Astrocyte (in vitro differentiated cells and primary cell): ENCODE data around the gene HEATR3. TPM values are rescaled to one million over a fixed set of nuclear protein-coding genes. Genes with fewer than 3 reads are reported as not detected.

Experiments
- DNase-seq: peaks from one replicate; pipeline ENCODE4 v3.0.0-alpha.2; 2010; ENCODE audit warnings: low read depth
- FAIRE-seq: peaks from 2 replicates; lab custom pipeline; 2011; peaks lifted over from hg19 to GRCh38; lab: Jason Lieb, UNC
- H2AFZ ChIP-seq: 2 replicates; pipeline ENCODE4 v1.6.0; 2012; ENCODE audit warnings: low read depth, low read length, inconsistent platforms
- H3K27ac ChIP-seq: 2 replicates; pipeline ENCODE4 v1.5.1; 2011; ENCODE audit warnings: low read depth, low read length, inconsistent platforms
- H3K27me3 ChIP-seq: 2 replicates; pipeline ENCODE4 v1.6.0; 2011; ENCODE audit warnings: low read length, inconsistent platforms; ENCODE audit not compliant: insufficient read depth
- H3K36me3 ChIP-seq: 2 replicates; pipeline ENCODE4 v1.5.1; 2011; ENCODE audit warnings: low read length, inconsistent platforms; ENCODE audit not compliant: insufficient read depth
- H3K4me1 ChIP-seq: 2 replicates; pipeline ENCODE4 v1.5.1; 2011; ENCODE audit warnings: low read length, inconsistent platforms; ENCODE audit not compliant: insufficient read depth
- H3K4me2 ChIP-seq: 2 replicates; pipeline ENCODE4 v1.6.0; 2012; ENCODE audit warnings: low read length, inconsistent platforms
- H3K4me3 ChIP-seq: 2 replicates; pipeline ENCODE4 v1.5.1; 2011; ENCODE audit warnings: low read depth, mild to moderate bottlenecking, low read length, inconsistent platforms; ENCODE audit not compliant: insufficient read depth
- H3K79me2 ChIP-seq: 2 replicates; pipeline ENCODE4 v1.6.0; 2012; ENCODE audit warnings: mild to moderate bottlenecking, low read length, inconsistent platforms; ENCODE audit not compliant: insufficient read depth
- H3K9ac ChIP-seq: 2 replicates; pipeline ENCODE4 v1.6.0; 2012; ENCODE audit warnings: mild to moderate bottlenecking, low read length, inconsistent platforms
- H3K9me3 ChIP-seq: 2 replicates; pipeline ENCODE4 v1.5.1; 2012; ENCODE audit warnings: low read depth, mild to moderate bottlenecking, low read length, inconsistent platforms; ENCODE audit not compliant: insufficient read depth
- H4K20me1 ChIP-seq: 2 replicates; pipeline ENCODE4 v1.6.0; 2012; ENCODE audit warnings: low read length, inconsistent platforms; ENCODE audit not compliant: insufficient read depth
- H3K27ac Mint-ChIP-seq: one replicate; pipeline ENCODE4 v1.8.0; 2021; ENCODE audit warnings: mild to moderate bottlenecking, mixed read lengths; ENCODE audit not compliant: unreplicated experiment
- H3K27me3 Mint-ChIP-seq: one replicate; pipeline ENCODE4 v1.8.0; 2021; ENCODE audit warnings: low read depth, mixed read lengths; ENCODE audit not compliant: unreplicated experiment
- H3K36me3 Mint-ChIP-seq: one replicate; pipeline ENCODE4 v1.8.0; 2021; ENCODE audit warnings: low read depth, mixed read lengths; ENCODE audit not compliant: unreplicated experiment
- H3K4me1 Mint-ChIP-seq: one replicate; pipeline ENCODE4 v1.8.0; 2021; ENCODE audit warnings: low read depth, mixed read lengths; ENCODE audit not compliant: unreplicated experiment
- H3K4me3 Mint-ChIP-seq: one replicate; pipeline ENCODE4 v1.8.0; 2021; ENCODE audit warnings: mild to moderate bottlenecking, moderate library complexity, mixed read lengths; ENCODE audit not compliant: unreplicated experiment
- H3K9me3 Mint-ChIP-seq: one replicate; pipeline ENCODE4 v1.8.0; 2021; ENCODE audit warnings: mild to moderate bottlenecking, mixed read lengths; ENCODE audit not compliant: unreplicated experiment
- EZH2 ChIP-seq: IDR thresholded peaks from 2 replicates; pipeline ENCODE4 v1.6.1; 2012; ENCODE audit warnings: mild to moderate bottlenecking, low read length, inconsistent platforms; ENCODE audit not compliant: insufficient read depth
- total RNA-seq: library from RNA; stranded (reverse); gene quantifications from 2 replicates; pipeline ENCODE4 v1.2.1, GENCODE V29; 2021
- TF ChIP-seq, protein P1 (sequence below): IDR thresholded peaks from 2 replicates; pipeline ENCODE4 v1.5.1; 2011; ENCODE audit warnings: low read depth, mild to moderate bottlenecking, inconsistent platforms, low read length, moderate library complexity; ENCODE audit not compliant: insufficient read depth

The HEATR3 gene
- total RNA-seq, 1 donor from 2014 or later, result 26.8 TPM

DNA sequence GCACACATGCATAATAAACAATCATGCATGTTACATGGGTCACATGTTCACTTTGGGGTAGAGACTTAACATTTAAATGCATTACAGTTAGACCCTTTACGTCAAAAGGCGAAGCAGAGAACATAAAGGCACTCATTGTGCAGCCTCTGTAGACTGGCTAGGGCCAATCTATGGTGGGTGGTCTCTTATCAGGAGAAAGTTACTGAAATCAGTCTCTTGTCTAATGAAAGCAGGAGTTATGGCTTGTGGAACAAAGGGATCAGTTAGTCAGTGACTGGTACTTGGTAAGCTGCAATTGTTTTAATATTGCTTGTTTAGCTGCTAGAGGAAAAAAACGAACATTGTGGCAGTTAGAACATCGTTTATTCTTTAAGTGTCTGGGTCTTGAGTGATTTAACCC is 42.1 kb upstream of the HEATR3 start:
- no peak overlapping the region for H2AFZ ChIP-seq

DNA sequence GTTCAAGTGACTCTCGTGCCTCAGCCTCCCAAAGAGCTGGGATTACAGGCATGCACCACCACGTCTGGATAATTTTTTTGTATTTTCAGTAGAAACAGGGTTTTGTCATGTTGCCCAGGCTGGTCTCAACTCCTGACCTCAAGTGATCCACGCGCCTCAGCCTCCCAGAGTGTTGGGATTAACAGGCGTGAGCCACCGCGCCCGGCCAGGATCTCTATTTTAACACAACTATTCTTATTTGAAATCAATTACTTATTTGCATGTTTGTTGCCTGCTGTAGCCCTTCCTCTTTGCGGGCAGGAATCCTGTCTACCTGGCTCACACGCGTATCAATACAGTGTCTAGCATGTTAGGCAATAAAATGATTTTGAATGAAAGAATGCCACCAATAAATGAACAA is 41.6 kb upstream of the HEATR3 start:
- Mint-ChIP-seq H3K4me1 (peaks cover 7% of the 10 kb centered on the region), H3K36me3 (no peaks in the 10 kb centered on the region), H3K4me3 (peak overlapping the region; percentile 96), H3K27ac (no peak overlapping the region), H3K27me3 (no peaks in the 10 kb centered on the region), H3K9me3 (no peaks in the 10 kb centered on the region)
- no peak overlapping the region for H3K27ac ChIP-seq
- peak overlapping the region; percentile 80 for H3K4me2 ChIP-seq
- DNase-seq (no peak), FAIRE-seq (no peak)
- H4K20me1 ChIP-seq, result peaks cover 6% of the 10 kb centered on the region
- peaks cover 5% of the 10 kb centered on the region for H3K27me3 ChIP-seq
- H3K4me1 ChIP-seq, result peaks cover 9% of the 10 kb centered on the region
- peaks cover 39% of the 10 kb centered on the region for H3K79me2 ChIP-seq
- H3K4me3 ChIP-seq, result no peak overlapping the region
- peak overlapping the region; percentile 30 for H3K9ac ChIP-seq
- H2AFZ ChIP-seq, result peak overlapping the region; percentile 74
- H3K9me3 ChIP-seq, result no peaks in the 10 kb centered on the region
- no peaks in the 10 kb centered on the region for H3K36me3 ChIP-seq
- TF ChIP-seq EZH2, result no peak
- TF ChIP-seq, protein P1, sequence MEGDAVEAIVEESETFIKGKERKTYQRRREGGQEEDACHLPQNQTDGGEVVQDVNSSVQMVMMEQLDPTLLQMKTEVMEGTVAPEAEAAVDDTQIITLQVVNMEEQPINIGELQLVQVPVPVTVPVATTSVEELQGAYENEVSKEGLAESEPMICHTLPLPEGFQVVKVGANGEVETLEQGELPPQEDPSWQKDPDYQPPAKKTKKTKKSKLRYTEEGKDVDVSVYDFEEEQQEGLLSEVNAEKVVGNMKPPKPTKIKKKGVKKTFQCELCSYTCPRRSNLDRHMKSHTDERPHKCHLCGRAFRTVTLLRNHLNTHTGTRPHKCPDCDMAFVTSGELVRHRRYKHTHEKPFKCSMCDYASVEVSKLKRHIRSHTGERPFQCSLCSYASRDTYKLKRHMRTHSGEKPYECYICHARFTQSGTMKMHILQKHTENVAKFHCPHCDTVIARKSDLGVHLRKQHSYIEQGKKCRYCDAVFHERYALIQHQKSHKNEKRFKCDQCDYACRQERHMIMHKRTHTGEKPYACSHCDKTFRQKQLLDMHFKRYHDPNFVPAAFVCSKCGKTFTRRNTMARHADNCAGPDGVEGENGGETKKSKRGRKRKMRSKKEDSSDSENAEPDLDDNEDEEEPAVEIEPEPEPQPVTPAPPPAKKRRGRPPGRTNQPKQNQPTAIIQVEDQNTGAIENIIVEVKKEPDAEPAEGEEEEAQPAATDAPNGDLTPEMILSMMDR, result no peak

More for the DNA sequence above, 42.1 kb upstream of the HEATR3 start:
- Mint-ChIP-seq H3K27ac (no peak overlapping the region), H3K36me3 (no peaks in the 10 kb centered on the region), H3K9me3 (no peaks in the 10 kb centered on the region), H3K4me1 (peaks cover 7% of the 10 kb centered on the region), H3K4me3 (peak overlapping the region; percentile 50), H3K27me3 (no peaks in the 10 kb centered on the region)
- DNase-seq (no peak), FAIRE-seq (no peak)
- H3K79me2 ChIP-seq, result peaks cover 33% of the 10 kb centered on the region
- no peak overlapping the region for H3K4me3 ChIP-seq
- TF ChIP-seq EZH2, result no peak
- TF ChIP-seq, protein P1, result no peak
- H3K4me2 ChIP-seq, result no peak overlapping the region
- H3K27ac ChIP-seq, result no peak overlapping the region
- H3K27me3 ChIP-seq, result peaks cover 5% of the 10 kb centered on the region
- H3K4me1 ChIP-seq, result peaks cover 9% of the 10 kb centered on the region
- no peaks in the 10 kb centered on the region for H3K9me3 ChIP-seq
- no peak overlapping the region for H3K9ac ChIP-seq
- H3K36me3 ChIP-seq, result no peaks in the 10 kb centered on the region
- peaks cover 4% of the 10 kb centered on the region for H4K20me1 ChIP-seq

DNA sequence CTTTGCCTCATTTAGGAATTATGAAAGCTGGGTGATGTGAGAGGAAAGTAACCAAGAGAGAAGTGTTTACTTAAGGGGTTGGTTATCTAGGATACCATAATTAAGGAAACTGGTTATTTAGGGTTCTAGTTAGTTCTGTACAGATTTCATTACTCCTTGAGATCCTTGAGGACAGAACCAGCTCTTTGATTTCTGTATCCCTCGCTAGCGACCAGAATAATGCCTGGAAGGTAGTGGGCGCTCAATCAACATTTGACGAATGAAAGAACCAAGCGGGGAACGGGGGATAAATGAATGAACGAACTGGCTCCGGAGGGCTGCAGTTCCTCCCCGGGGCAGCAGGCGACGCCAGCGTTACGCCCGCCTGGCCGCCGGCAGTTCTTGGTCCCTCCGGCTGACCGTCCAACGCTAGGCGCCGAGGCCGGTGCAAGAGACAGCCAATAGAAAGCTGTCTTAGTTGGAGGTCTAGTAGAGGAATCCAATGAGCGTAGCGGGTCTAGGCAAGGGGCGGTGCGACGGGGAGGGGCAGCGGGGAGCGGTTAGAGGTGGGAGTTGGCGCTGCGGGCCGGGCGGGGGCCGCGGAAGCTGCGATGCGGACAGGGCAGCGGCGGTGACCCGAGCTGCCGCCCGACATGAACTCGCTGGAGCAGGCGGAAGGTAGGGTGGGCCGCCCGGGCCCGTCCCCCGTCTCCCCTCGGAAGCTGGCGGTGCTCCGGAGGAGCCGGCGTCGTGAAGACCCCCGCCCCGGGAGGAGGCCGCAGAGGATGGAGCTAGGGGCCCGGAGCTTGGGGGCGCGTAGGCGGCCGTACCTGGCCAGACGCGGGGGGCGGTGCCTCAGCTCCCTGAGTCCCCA is 40.9 kb upstream of the HEATR3 start, which contains the start of gene CNEP1R1:
CNEP1R1 (plus strand) TSS at position 542 of the 853 bp plus-strand sequence; CDS start at position 633, 91 bp downstream.
- Histone ChIP-seq H3K79me2 (peaks cover 45% of the 10 kb centered on the region), H3K4me3 (peak within 1 kb of the TSS; percentile 85), H3K4me2 (peak within 1 kb of the TSS; percentile 89), H3K27me3 (peaks cover 5% of the 10 kb centered on the region), H4K20me1 (peaks cover 10% of the 10 kb centered on the region), H2AFZ (peak within 1 kb of the TSS; percentile 77), H3K9ac (peak within 1 kb of the TSS; percentile 83), H3K27ac (peak within 1 kb of the TSS; percentile 36), H3K4me1 (peaks cover 9% of the 10 kb centered on the region), H3K36me3 (no peaks in the 10 kb centered on the region), H3K9me3 (no peaks in the 10 kb centered on the region)
- H3K36me3 Mint-ChIP-seq, result no peaks in the 10 kb centered on the region
- H3K27ac Mint-ChIP-seq, result peak within 1 kb of the TSS; percentile 35
- H3K4me3 Mint-ChIP-seq, result peak within 1 kb of the TSS; percentile 96
- TF ChIP-seq, protein P1, result peak; percentile 98
- no peak for TF ChIP-seq EZH2
- H3K4me1 Mint-ChIP-seq, result peaks cover 7% of the 10 kb centered on the region
- DNase-seq, result peak; percentile 92
- no peak for FAIRE-seq
- H3K27me3 Mint-ChIP-seq, result no peaks in the 10 kb centered on the region
- no peaks in the 10 kb centered on the region for H3K9me3 Mint-ChIP-seq
